NCI-H2081 (cell line): ENCODE results near the gene C10orf67.
"Not testable (repeated sequence)": the region's sequence is repeated elsewhere in the genome, so short reads cannot be mapped to it uniquely, and the experiment has no call there.

ENCODE experiments used
- DNase-seq, 2 experiments: peaks; one replicate each; lab custom pipeline; 2025; lab: John Stamatoyannopoulos, UW

The C10orf67 gene

DNA sequence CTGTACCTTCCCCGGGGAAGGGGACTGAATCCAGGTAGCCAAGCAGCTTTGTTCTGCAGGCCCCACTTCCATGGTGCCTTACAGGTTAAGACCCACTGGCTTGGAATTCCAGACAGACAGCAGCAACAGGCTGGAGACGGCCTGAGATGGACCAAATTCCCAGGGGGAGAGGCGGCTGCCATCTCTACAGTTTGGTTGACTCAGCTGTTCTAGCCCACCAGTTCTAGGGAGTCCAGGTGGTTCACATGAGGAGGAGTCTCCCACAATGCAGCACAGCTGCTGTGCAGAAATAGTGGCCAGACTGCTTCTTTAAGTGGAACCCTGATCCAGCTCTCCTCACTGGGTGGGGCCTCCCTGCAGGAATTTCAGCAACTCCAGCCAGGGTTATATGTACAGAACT, 74.1 kb downstream of the C10orf67 start:
- no peak for DNase-seq

- DNase-seq: no peak
These were observed 81.0 kb downstream of the C10orf67 start for GRCh38 chr10:23263441-23264164.

- no peak for DNase-seq
These were observed 81.7 kb downstream of the C10orf67 start for GRCh38 chr10:23262928-23263327.

- no peak for DNase-seq
These were observed 86.1 kb downstream of the C10orf67 start for GRCh38 chr10:23258516-23258915.

DNA sequence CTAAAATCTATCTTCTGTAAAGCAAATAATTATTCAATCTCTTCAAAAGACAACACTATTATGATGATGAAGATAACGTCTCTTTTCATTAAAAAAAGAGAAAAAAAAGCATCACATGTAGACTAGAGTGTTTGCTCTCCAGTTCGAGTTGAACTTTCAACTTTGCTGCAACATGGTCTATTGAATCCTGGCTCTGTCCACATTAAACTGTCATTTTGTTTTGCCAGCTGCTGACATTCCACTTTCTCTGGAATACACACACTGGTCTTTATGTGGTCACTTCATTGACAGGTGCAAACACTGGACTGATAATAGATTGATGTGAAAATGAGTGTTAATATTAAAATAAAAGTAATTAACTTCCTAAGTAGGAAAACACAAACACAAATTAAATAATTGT, 90.8 kb downstream of the C10orf67 start:
- no peak for DNase-seq

GRCh38 chr10:23252859-23253258, 91.7 kb downstream of the C10orf67 start:
- not testable (repeated sequence) for DNase-seq

GRCh38 chr10:23241779-23242178, 102.8 kb downstream of the C10orf67 start:
- DNase-seq: not testable (repeated sequence)

DNA sequence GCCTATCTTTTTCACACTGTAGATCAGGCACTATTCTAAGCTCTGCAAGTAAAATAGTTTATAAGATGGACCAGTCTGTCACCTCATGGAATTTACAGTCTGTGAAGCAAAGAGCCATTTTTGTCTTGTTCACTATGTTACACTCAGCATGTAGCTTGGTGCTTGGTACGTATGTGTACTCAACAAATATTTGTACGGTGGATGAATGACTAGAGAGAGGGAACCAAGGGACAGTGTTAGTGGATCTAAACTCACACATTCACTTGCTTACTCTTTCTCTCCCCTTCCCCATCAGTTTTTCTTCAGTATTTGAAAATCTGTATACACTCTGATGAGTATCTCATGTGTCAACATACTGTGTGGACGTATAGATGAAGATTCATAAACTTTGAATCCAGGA, 106.6 kb downstream of the C10orf67 start:
- no peak for DNase-seq

DNA sequence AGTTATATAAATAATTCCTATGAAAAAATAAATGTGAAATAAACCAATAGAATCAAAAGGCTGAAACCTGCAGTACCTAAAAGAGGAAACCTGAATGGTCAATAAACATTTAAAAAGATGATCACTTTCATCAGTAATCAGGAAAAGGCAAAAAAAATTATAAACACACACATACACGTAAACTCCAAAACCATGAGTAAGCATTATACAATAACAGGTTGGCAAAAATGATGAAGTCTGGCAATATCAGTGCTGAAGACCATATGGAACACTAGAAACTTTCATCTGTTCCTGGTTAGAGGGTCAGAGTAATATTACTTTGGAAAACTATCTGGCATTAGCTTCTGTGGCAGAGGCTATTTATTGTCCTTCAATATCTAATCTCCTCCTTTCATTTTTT, 114.0 kb downstream of the C10orf67 start:
- DNase-seq: no peak

DNA sequence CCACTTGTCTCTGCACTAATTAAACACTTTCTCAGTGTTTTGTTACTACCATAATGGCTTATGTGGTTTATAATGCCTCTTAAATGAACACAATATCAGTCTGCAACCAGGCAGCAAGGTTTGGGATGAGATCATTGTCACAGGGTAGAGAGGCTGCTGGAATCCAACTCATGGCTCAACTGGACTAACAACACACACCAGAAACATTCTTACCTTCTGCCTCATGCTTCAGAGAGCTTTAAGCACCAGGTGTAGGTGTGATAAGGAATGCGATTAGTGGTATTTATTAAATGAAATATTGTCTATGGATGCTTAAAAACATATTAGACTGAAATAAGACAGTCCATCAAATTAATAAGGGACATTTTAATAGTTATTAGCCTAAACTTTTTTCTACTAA, 127.1 kb downstream of the C10orf67 start:
- no peak for DNase-seq

DNA sequence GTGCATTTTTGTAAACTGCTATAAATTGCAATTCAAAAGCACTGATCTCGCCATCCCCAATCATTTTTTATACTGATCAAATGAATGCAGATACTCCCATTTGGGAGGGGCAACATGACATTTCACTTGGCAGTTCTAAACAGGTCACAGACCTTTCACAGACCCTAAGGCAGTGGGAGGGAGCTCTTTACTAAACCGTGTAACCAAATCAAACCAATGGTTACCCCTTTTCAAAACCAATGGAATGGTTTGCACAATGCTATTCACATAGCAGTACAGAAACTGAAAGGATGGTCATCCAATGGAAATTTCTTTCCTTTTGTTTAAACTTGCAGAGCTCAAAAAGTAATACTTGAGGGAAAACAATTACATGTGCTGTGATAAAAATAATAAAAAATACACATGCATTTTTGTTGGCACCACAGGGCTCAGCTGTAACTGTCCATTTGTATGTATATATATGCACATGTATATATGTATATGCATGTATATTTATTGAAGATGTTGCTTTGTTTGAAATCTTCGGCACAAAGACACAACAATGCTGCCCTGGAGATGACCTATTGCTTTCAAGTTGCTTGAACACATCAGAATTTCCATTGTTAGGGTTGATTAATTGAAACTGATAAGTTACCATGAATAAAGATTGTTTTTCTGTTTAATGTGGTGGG, 138.5 kb downstream of the C10orf67 start:
- DNase-seq: no peak

DNA sequence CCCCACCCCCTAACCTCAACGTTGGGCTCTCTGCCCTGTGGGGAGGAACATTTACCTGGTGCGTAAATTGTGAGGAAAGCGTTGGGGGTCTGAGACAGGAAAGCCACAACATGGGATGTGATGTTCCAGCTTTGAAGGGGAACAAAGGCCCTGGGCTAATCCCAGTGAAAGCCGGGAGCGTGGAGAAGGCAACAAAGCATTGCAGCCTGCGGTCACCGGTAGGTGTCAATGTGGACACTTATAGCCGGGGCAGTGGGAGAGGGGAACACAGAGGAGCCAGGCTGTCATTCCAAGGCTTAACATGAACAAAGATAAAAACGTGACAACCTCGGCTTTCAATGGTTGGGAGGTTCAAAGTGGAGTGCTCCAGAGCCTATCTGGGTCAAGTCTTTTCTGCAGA, 139.8 kb downstream of the C10orf67 start:
- no peak for DNase-seq

DNA sequence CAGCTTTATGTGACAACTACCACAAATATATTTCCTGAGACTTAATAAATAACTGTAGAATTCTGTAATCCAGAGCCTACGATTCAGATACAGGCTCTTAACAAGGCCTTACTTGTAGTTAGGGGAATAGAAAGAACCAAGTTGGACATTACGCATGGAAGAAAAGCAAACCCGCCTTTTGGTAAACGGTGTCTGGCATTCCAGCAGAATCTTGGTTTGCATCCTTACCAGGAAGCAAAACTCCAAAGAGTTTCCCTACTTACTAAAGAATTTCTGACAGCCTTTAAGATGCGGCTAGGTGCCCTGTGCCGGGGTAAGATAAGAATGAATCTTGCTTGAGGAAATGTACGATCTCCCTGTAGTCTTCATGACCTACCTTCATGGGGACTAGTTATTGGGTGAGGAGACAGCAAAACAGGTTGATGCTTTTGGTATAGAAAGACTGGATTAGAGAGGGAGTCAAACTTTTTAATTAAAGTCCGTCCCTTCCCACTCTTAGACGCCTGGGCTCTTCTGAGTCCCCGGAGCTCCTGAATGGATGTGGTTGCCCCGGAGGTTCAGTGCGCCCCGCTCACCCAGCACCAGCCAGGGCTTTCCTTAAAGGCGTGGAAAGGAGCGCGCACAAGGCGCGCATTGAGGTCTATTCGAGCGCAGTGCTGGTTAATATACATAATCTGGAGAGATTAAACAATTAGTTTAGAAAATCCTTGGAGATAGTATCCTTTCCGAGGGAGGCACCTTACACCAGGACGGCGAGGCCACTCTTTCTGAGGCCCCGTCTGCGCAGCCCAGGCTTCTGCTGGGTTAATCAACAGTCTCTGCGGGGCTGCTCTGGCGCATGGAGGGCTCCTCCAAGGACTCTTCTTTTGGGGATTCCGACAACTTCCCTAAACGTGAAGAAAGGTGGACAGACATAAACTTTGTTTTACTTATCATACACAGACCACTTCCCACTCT, 140.9 kb downstream of the C10orf67 start:
- DNase-seq: no peak

DNA sequence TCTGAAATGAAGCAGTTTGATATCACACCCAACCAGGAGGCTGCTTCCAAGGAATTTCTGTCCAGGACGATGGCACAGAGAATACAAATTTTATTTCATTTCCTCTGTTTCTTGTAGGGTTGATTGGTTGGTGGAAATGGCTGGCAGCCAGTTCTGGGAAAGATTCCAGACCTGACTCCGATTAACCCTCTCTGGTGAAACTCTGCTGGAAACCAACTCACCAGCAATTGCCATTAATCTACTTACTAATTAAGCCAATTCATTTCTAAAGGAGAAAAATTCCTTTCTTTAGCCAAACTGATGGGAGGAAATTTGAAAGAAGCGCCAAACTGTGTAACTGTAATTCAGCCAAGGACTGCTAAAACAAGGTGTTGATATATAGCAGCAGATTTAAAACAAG, 141.8 kb downstream of the C10orf67 start:
- DNase-seq: peak in 1 of 2 experiments; percentile 17

GRCh38 chr10:23201837-23202236, 142.8 kb downstream of the C10orf67 start:
- no peak for DNase-seq

GRCh38 chr10:23200997-23201652, 143.5 kb downstream of the C10orf67 start:
- DNase-seq: no peak

GRCh38 chr10:23200586-23200985, 144.0 kb downstream of the C10orf67 start:
- DNase-seq: no peak

DNA sequence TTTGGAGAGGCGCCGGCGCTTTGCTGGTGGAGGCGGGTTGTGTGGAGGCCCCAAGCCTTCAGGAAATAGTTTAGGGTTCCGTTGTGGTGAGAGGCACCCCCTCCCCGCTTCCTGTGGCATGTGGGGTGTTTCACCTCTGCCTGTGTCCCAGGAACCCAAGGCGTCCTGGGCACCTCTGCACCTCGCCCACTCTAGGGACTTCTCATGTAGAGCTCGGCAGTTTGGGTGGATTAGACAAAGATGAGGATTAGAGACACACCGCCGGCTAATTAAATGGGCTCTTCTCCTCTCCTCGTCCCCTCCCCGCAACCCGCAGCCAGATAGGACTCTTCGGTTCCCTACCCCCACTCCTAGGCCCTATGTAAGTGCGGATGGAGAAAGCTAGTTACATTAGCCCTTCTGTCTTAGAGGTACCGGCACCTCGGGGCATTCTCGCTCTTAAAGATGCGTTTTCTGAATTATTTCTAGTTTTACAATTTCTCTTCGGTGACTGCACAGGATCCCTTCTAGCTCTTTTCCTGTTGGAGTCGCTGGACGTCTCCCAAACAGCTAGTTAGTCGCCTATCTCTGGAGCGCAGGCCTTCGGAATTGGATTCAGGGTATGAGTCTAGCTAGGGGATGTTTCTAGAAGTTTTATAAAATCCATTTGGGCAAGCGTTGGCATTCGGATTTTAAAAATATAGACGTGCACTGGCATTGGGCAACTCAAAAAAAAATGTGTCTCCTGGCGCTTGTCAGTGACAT, 144.7 kb downstream of the C10orf67 start:
- DNase-seq: no peak

- DNase-seq: no peak
These were observed 145.4 kb downstream of the C10orf67 start for GRCh38 chr10:23198940-23199767.

DNA sequence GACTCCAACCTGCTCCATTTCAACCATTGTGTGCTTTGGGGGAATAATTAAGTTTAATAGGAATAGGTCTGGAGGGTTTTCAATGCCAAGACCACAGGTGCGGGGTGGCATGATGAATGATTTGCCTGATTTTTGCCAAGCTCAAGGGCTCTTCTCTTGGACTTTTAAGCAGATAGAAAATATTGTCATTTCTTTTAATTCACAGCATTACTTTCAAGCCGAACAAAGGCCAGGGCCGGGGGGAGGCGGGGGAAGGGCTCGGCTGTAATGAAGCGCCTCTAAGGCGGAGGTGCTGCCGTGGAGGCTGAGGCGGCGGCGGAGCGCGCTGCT, 146.0 kb downstream of the C10orf67 start:
- DNase-seq: no peak
